Mesenteric fat pad (tissue), 1 donor: ENCODE results near the gene CDC14B. TPM values are rescaled to one million over a fixed set of nuclear protein-coding genes. Genes with fewer than 3 reads are reported as not detected.

Source experiments
- DNase-seq: peaks from one replicate; pipeline ENCODE4 v3.0.0-alpha.2; 2020; ENCODE audit warnings: low spot score
- total RNA-seq: library from RNA; stranded (reverse); fragmentation: NEBNext Ultra II Directional; extraction: Animal tissue kit (Norgen Biotek cat#: 25700); gene quantifications from one replicate; pipeline ENCODE4 v1.2.1, GENCODE V29; 2021
- donor health status: DM: yes; HTN: yes; CAD: no.

CDC14B gene
- total RNA-seq, 1 donor from 2014 or later = 37.4 TPM

DNA sequence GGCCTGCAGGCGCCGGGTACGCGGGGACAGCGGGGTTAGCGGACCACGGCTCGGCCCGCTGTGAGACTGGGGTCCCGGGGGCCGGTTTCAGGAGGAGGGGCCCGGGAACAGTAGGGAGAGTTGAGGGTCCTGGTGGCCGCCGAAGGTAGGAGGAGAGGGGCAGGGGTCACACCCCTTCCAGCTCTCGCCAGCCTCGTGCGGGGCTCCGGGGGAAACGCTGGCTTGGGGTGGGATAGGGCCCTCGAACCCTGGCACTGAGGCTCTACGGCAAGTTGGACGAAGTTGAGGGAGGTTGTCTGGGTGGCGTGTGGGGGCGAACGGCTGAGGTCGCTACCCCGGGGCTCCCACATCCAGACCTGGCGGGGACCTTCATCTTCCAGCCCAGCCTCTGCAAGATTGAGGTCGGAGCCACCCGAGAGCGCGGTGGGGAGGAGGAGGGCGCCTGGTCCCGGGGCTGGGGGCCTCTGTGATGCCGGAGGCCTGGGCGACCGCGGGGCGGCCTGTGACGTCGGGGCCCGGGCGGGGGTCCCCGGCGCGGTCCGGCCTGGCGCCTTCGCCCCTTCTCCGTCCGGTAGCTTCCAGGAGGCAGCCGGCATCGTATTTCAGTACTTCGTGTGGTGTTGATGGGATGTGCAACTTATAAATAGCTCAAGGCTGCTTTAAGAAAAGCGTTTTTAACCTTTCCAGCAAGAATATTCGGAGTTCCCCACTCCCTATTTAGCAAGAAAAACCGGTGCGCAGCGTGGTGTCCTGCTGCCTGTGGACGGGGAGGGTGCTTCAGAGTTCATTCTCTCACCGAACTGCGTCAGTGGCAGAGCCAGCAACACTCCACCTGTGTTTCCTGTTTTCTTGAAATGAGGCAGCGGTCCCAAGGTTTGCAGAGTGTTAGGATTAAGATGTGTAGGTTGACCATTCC, 168.8 kb downstream of the CDC14B start:
- DNase-seq = no peak

Other genes starting within 250 kb of the CDC14B start
- gene SLC35D2, start 236.1 kb downstream of the CDC14B start, total RNA-seq = 17.0 TPM
- gene ZNF367, start 201.5 kb downstream of the CDC14B start, total RNA-seq = 0.71 TPM
- 20.7 TPM for gene HABP4, start 169.7 kb downstream of the CDC14B start, total RNA-seq
- 37.0 TPM for gene PRXL2C, start 35.5 kb upstream of the CDC14B start, total RNA-seq
- 7.7 TPM for gene ZNF510, start 158.2 kb upstream of the CDC14B start, total RNA-seq
- gene ZNF782, start 234.7 kb upstream of the CDC14B start, total RNA-seq = 4.0 TPM